Choroid plexus epithelial cell (primary cell): ENCODE data around the gene SCYGR1.

Source experiments
- DNase-seq: peaks from one replicate; pipeline ENCODE4 v3.0.0-alpha.2; 2010; ENCODE audit warnings: low read depth
- H3K4me3 ChIP-seq: 2 replicates; pipeline ENCODE4 v1.5.1; 2011; ENCODE audit warnings: low read depth, mild to moderate bottlenecking, control low read depth, low read length, moderate library complexity
- TF ChIP-seq, protein P1 (sequence below): conservative IDR thresholded peaks from 2 replicates; pipeline ENCODE4 v1.5.1; 2011; ENCODE audit warnings: low read depth, mild to moderate bottlenecking, control low read depth, inconsistent platforms, low read length, moderate library complexity

SCYGR1 gene

GRCh38 chr2:227402959-227403358 lies 15.2 kb upstream of the SCYGR1 start:
- H3K4me3 ChIP-seq: no peak overlapping the region
- DNase-seq: no peak
- TF ChIP-seq, protein P1, sequence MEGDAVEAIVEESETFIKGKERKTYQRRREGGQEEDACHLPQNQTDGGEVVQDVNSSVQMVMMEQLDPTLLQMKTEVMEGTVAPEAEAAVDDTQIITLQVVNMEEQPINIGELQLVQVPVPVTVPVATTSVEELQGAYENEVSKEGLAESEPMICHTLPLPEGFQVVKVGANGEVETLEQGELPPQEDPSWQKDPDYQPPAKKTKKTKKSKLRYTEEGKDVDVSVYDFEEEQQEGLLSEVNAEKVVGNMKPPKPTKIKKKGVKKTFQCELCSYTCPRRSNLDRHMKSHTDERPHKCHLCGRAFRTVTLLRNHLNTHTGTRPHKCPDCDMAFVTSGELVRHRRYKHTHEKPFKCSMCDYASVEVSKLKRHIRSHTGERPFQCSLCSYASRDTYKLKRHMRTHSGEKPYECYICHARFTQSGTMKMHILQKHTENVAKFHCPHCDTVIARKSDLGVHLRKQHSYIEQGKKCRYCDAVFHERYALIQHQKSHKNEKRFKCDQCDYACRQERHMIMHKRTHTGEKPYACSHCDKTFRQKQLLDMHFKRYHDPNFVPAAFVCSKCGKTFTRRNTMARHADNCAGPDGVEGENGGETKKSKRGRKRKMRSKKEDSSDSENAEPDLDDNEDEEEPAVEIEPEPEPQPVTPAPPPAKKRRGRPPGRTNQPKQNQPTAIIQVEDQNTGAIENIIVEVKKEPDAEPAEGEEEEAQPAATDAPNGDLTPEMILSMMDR: no peak

DNA sequence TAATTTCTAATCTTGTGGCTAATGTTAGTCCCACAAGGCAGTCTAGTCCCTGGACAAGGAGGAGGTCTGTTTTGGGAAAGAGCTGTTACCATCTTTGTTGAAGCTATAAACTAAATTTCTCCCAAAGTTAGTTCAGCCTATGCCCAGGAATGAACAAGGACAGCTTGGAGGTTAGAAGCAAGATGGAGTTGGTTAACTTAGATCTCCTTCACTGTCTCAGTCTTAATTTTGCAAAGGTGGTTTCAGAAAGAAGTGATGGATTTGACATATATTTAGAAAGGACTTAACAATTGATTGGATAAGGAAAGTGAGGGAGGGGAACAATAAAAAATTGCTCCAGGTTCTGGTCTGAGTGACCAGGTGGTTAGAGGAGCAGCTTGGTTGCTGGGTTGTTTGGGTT lies 14.6 kb upstream of the SCYGR1 start:
- TF ChIP-seq, protein P1: no peak
- DNase-seq: no peak
- no peak overlapping the region for H3K4me3 ChIP-seq

DNA sequence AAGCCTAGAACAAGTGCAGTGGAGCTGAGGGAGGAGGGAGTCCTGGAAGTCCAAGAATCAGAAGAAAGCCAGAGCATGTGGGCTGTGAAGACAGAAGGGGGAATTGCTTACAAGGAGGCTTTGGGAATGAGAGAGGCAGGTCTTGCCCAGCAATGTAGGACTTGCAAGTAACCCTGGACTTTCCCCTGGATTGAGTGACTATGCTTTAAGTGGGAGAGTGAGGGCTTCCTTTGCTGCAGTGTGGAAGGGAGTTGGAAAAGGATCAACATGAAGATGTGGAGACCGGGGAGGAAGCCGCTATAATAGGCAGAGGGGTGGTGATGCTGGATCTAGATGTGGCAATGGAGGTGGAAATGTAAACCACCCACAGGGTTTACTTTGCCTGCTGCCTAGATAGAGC lies 13.8 kb upstream of the SCYGR1 start:
- TF ChIP-seq, protein P1: no peak
- H3K4me3 ChIP-seq: no peak overlapping the region
- DNase-seq: no peak

GRCh38 chr2:227398684-227399670 lies 11.2 kb upstream of the SCYGR1 start:
- TF ChIP-seq, protein P1: no peak
- DNase-seq: no peak
- H3K4me3 ChIP-seq: no peak overlapping the region

- no peak for DNase-seq
- H3K4me3 ChIP-seq: no peak overlapping the region
- TF ChIP-seq, protein P1: no peak
Observed at GRCh38 chr2:227397562-227397961, 9.8 kb upstream of the SCYGR1 start.

- H3K4me3 ChIP-seq: no peak overlapping the region
- no peak for DNase-seq
- TF ChIP-seq, protein P1: no peak
Observed at GRCh38 chr2:227395556-227395955, 7.8 kb upstream of the SCYGR1 start.

GRCh38 chr2:227394401-227394800 lies 6.7 kb upstream of the SCYGR1 start:
- TF ChIP-seq, protein P1: no peak
- no peak overlapping the region for H3K4me3 ChIP-seq
- no peak for DNase-seq
